C4-2B (cell line): ENCODE results near the gene TIFAB.

Experiments used
- CTCF ChIP-seq: fragments of 450-650 bp; conservative IDR thresholded peaks from 2 replicates; pipeline ENCODE4 v1.5.1; 2017; ENCODE audit warnings: mild to moderate bottlenecking
- ZFX ChIP-seq: fragments of 450-650 bp; IDR thresholded peaks from 2 replicates; pipeline ENCODE4 v1.6.1; 2017

GRCh38 chr5:135472141-135472540, 20.0 kb upstream of the TIFAB start:
- TF ChIP-seq CTCF (no peak), ZFX (no peak)
